HEK293T (cell line): ENCODE measurements around the gene MLLT11.

Experiments
- CTCF ChIA-PET: fragments of 350-600 bp; formaldehyde crosslinking; extraction: SDS; loops from one replicate; lab custom pipeline; 2021; ENCODE audit warnings: antibody characterized with exemption, inconsistent platforms; lab: Yijun Ruan, JAX
- POLR2A ChIA-PET: fragments of 350-600 bp; formaldehyde crosslinking; extraction: SDS; loops from one replicate; lab custom pipeline; 2020; ENCODE audit warnings: antibody characterized with exemption, inconsistent platforms; lab: Yijun Ruan, JAX
- DNase-seq: peaks from one replicate; pipeline ENCODE4 v3.0.0; 2012; ENCODE audit warnings: mixed read lengths; ENCODE audit errors: extremely low spot score
- ARNT ChIP-seq: fragments of 450-650 bp; IDR thresholded peaks from 2 replicates; pipeline ENCODE4 v1.6.1; 2017; ENCODE audit warnings: mild to moderate bottlenecking
- BHLHE40 ChIP-seq: fragments of 450-650 bp; IDR thresholded peaks from 2 replicates; pipeline ENCODE4 v1.6.1; 2016; ENCODE audit warnings: mild to moderate bottlenecking, moderate library complexity, borderline replicate concordance
- CTBP1 ChIP-seq: fragments of 450-650 bp; IDR thresholded peaks from 2 replicates; pipeline ENCODE4 v1.6.1; 2016; ENCODE audit warnings: borderline replicate concordance
- ELF4 ChIP-seq: fragments of 450-650 bp; IDR thresholded peaks from 2 replicates; pipeline ENCODE4 v1.6.1; 2017; ENCODE audit warnings: antibody characterized with exemption
- FOXA1 ChIP-seq: fragments of 450-650 bp; IDR thresholded peaks from 2 replicates; pipeline ENCODE4 v1.6.1; 2016; ENCODE audit warnings: mild to moderate bottlenecking
- FOXK2 ChIP-seq: fragments of 450-650 bp; IDR thresholded peaks from 2 replicates; pipeline ENCODE4 v1.6.1; 2016; ENCODE audit warnings: mild to moderate bottlenecking
- FOXM1 ChIP-seq: fragments of 450-650 bp; IDR thresholded peaks from 2 replicates; pipeline ENCODE4 v1.6.1; 2017; ENCODE audit warnings: mild to moderate bottlenecking, borderline replicate concordance
- HDGF ChIP-seq: fragments of 450-650 bp; IDR thresholded peaks from 2 replicates; pipeline ENCODE4 v1.6.1; 2017; ENCODE audit warnings: antibody characterized with exemption, borderline replicate concordance
- L3MBTL2 ChIP-seq: fragments of 450-650 bp; conservative IDR thresholded peaks from 2 replicates; pipeline ENCODE4 v1.6.1; 2016; ENCODE audit warnings: mild to moderate bottlenecking
- LEF1 ChIP-seq: fragments of 450-650 bp; IDR thresholded peaks from 2 replicates; pipeline ENCODE4 v1.6.1; 2017; ENCODE audit warnings: mild to moderate bottlenecking, borderline replicate concordance
- NFRKB ChIP-seq: fragments of 450-650 bp; IDR thresholded peaks from 2 replicates; pipeline ENCODE4 v1.6.1; 2016; ENCODE audit warnings: mild to moderate bottlenecking, moderate library complexity
- SP1 ChIP-seq: fragments of 450-650 bp; IDR thresholded peaks from 2 replicates; pipeline ENCODE4 v1.6.1; 2017
- SUZ12 ChIP-seq: fragments of 450-650 bp; IDR thresholded peaks from 2 replicates; pipeline ENCODE4 v1.6.1; 2016; ENCODE audit warnings: mild to moderate bottlenecking
- TARDBP ChIP-seq: fragments of 450-650 bp; IDR thresholded peaks from 2 replicates; pipeline ENCODE4 v1.6.1; 2016
- ZNF384 ChIP-seq: fragments of 450-650 bp; IDR thresholded peaks from 2 replicates; pipeline ENCODE4 v1.6.1; 2016
- TF ChIP-seq, protein P1 (sequence below): fragments of 450-650 bp; IDR thresholded peaks from 2 replicates; pipeline ENCODE4 v1.6.1; 2016

The MLLT11 gene, protein sequence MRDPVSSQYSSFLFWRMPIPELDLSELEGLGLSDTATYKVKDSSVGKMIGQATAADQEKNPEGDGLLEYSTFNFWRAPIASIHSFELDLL

DNA sequence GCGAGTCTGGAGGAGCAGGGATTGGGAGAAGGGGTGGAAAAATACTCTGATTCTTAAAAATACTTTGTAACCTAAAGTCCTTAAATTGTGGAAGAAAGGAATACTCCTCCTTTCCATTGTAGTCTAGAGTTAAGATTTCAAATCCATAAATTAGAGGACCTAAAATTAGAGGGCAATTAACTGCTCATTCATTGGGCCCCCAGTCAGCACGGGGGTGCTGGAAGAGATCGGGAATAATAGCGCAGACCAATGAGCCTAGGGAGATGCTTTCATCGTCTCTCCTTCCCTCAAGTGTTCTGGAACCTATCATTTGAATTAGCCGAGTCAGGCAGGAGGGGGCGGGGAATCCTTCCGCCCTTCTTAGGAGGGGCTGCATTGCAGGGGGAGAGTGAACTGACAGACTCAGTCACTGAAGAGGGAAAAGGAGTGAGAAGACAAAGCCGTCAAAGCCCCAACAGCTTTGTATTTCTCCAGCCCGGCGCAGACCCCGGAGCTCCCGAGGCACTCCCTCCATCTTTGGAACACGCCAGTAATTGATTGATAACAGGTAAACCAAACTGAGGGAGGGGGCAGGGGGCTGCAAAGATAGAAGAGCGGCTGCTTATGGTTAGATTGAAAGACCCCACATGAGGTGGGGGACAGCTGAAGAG lies at the start of gene MLLT11:
Gene MLLT11, plus strand, starts transcription at position 391 of the 650 bp plus-strand sequence. CDS start 6,828 bp downstream, outside the sequence.
- POLR2A ChIA-PET, result interaction anchor here (0.7 to 6.6 kb wide), 9 partner anchors 8 to 481 kb away, joined by 3 to 69 read pairs (median 3); partner anchors contain the start of genes C1orf56, GABPB2 and MCL1
- CTCF ChIA-PET, result interaction anchor here (0.6 to 0.9 kb wide), 4 partner anchors 95 to 534 kb away, joined by 3 to 11 read pairs (median 5); no protein-coding TSS in a partner anchor
- TF ChIP-seq ZNF384, result no peak
- TF ChIP-seq, protein P1, sequence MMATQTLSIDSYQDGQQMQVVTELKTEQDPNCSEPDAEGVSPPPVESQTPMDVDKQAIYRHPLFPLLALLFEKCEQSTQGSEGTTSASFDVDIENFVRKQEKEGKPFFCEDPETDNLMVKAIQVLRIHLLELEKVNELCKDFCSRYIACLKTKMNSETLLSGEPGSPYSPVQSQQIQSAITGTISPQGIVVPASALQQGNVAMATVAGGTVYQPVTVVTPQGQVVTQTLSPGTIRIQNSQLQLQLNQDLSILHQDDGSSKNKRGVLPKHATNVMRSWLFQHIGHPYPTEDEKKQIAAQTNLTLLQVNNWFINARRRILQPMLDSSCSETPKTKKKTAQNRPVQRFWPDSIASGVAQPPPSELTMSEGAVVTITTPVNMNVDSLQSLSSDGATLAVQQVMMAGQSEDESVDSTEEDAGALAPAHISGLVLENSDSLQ, result peak; percentile 61
- DNase-seq, result peak; percentile 58

GRCh38 chr1:151011154-151011850 lies 48.9 kb upstream of the MLLT11 start:
- TF ChIP-seq SP1, result no peak
- no peak for TF ChIP-seq ZNF384
- no peak for TF ChIP-seq LEF1
- no peak for TF ChIP-seq L3MBTL2
- no peak for TF ChIP-seq SUZ12
- no peak for TF ChIP-seq FOXK2
- no peak for TF ChIP-seq ELF4
- no peak for TF ChIP-seq CTBP1
- no peak for TF ChIP-seq NFRKB
- TF ChIP-seq, protein P1, result no peak
- TF ChIP-seq FOXM1, result no peak
- TF ChIP-seq TARDBP, result no peak
- no peak for TF ChIP-seq BHLHE40
- TF ChIP-seq HDGF, result no peak
- no peak for TF ChIP-seq ARNT
- TF ChIP-seq FOXA1, result no peak
- CTCF ChIA-PET, result no interaction called here
- POLR2A ChIA-PET, result no interaction called here
- no peak for DNase-seq

DNA sequence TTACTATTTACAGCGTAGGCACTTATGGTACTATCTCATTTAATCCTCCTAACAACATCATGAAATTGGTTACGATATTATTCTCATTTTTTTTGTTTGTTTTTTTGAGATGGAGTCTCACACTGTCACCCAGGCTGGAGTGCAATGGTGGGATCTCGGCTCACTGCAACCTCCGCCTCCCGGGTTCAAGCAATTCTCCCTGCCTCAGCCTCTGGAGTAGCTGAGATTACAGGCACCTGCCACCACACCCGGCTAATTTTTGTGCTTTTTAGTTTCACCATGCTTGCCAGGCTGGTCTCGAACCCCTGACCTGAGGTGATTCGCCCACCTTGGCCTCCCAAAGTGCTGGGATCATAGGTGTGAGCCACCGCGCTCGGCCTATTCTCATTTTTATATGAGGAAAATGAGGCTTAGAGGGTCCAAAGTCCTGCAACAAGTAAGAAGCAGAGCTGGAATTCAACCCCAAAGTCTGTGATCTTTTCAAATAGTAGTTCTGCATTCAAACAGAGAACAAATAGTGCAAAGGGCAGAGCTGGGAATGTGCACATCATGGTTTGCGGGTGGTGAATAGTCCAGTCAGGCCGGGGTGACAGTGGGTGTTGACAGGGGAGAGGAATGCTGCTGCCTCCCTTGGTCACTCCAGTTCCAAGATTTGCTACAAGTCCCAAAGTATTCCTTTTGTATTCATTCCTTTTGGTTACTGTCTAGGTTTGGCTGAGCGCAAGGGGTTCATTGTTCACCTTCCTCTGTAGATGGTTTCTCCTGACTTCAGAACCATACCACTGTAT lies 47.3 kb upstream of the MLLT11 start:
- POLR2A ChIA-PET, result no interaction called here
- DNase-seq, result no peak
- CTCF ChIA-PET, result no interaction called here
- TF ChIP-seq HDGF (no peak), TARDBP (no peak), CTBP1 (no peak), BHLHE40 (no peak), ELF4 (no peak), ZNF384 (no peak), FOXM1 (no peak), NFRKB (no peak), L3MBTL2 (no peak), FOXK2 (no peak), ARNT (no peak), SP1 (no peak), SUZ12 (no peak), LEF1 (no peak), FOXA1 (no peak)
- TF ChIP-seq, protein P1, result no peak

GRCh38 chr1:151013518-151013917 lies 46.7 kb upstream of the MLLT11 start:
- POLR2A ChIA-PET, result no interaction called here
- DNase-seq, result no peak

More at GRCh38 chr1:151013518-151013917, 46.7 kb upstream of the MLLT11 start:
- CTCF ChIA-PET, result no interaction called here
- TF ChIP-seq SP1 (no peak), ZNF384 (no peak), TARDBP (no peak), ARNT (no peak), L3MBTL2 (no peak), SUZ12 (no peak), CTBP1 (no peak), LEF1 (no peak), NFRKB (no peak), FOXM1 (no peak), BHLHE40 (no peak), FOXK2 (no peak), FOXA1 (no peak), ELF4 (no peak), HDGF (no peak)
- TF ChIP-seq, protein P1, result no peak
